GM12891 (cell line): ENCODE results near the gene TSPAN18.

ENCODE experiments used
- PAX5 ChIP-seq: IDR thresholded peaks from 2 replicates; pipeline ENCODE4 v1.6.1; 2011; ENCODE audit warnings: low read length, moderate library complexity, mild to moderate bottlenecking; ENCODE audit not compliant: insufficient read depth, severe bottlenecking
- POLR2A ChIP-seq: IDR thresholded peaks from 2 replicates; pipeline ENCODE4 v1.6.1; 2011; ENCODE audit warnings: low read depth, low read length, control low read depth
- POLR2AphosphoS5 ChIP-seq: IDR thresholded peaks from 2 replicates; pipeline ENCODE4 v1.6.1; 2011; ENCODE audit warnings: low read depth, low read length, control low read depth
- POU2F2 ChIP-seq: IDR thresholded peaks from 2 replicates; pipeline ENCODE4 v1.6.1; 2011; ENCODE audit warnings: low read depth, mild to moderate bottlenecking, control low read depth, low read length, moderate library complexity
- SPI1 ChIP-seq: IDR thresholded peaks from 2 replicates; pipeline ENCODE4 v1.6.1; 2011; ENCODE audit warnings: low read depth, low read length, control low read depth
- TAF1 ChIP-seq: IDR thresholded peaks from 2 replicates; pipeline ENCODE4 v1.6.1; 2011; ENCODE audit warnings: low read depth, low read length, control low read depth

GRCh38 chr11:44818110-44818509, 91.3 kb downstream of the TSPAN18 start:
- TF ChIP-seq POLR2AphosphoS5 (no peak), POLR2A (no peak), TAF1 (no peak), SPI1 (no peak), PAX5 (no peak), POU2F2 (no peak)
